Ecto neural progenitor cell (in vitro differentiated cells): Measurements from ENCODE around the gene CLEC17A.
"Not testable (repeated sequence)": the region's sequence is repeated elsewhere in the genome, so short reads cannot be mapped to it uniquely, and the experiment has no call there.

ENCODE experiments used
- DNase-seq: peaks from one replicate; pipeline ENCODE4 v3.0.0-alpha.2; 2018; ENCODE audit warnings: low spot score

CLEC17A gene

GRCh38 chr19:14577885-14578427 lies 4.9 kb upstream of the CLEC17A start:
- DNase-seq, result peak; percentile 48

- no peak for DNase-seq
These were observed 2.2 kb upstream of the CLEC17A start for GRCh38 chr19:14580623-14581237.

GRCh38 chr19:14584372-14584771 lies 1.5 kb downstream of the CLEC17A start:
- DNase-seq, result not testable (repeated sequence)

GRCh38 chr19:14585187-14585586 lies 2.3 kb downstream of the CLEC17A start:
- DNase-seq, result not testable (repeated sequence)

- DNase-seq, result not testable (repeated sequence)
These were observed 6.5 kb downstream of the CLEC17A start for GRCh38 chr19:14589433-14589832.

GRCh38 chr19:14595558-14595957 lies 12.7 kb downstream of the CLEC17A start:
- DNase-seq, result no peak

GRCh38 chr19:14599548-14600147 lies 16.8 kb downstream of the CLEC17A start:
- DNase-seq, result no peak

GRCh38 chr19:14603990-14604387 lies 21.1 kb downstream of the CLEC17A start:
- no peak for DNase-seq

GRCh38 chr19:14606627-14607026 lies 23.7 kb downstream of the CLEC17A start:
- no peak for DNase-seq

GRCh38 chr19:14611051-14611450 lies 28.2 kb downstream of the CLEC17A start:
- DNase-seq, result no peak

- DNase-seq, result not testable (repeated sequence)
These were observed 29.4 kb downstream of the CLEC17A start for GRCh38 chr19:14612242-14612641.

- DNase-seq, result no peak
These were observed 29.8 kb downstream of the CLEC17A start for GRCh38 chr19:14612657-14613056.

- DNase-seq, result not testable (repeated sequence)
These were observed 30.7 kb downstream of the CLEC17A start for GRCh38 chr19:14613399-14614098.

GRCh38 chr19:14614099-14614412 lies 31.2 kb downstream of the CLEC17A start:
- DNase-seq, result no peak

- DNase-seq, result no peak
These were observed 32.7 kb downstream of the CLEC17A start for GRCh38 chr19:14615623-14616022.

- DNase-seq, result no peak
These were observed 33.5 kb downstream of the CLEC17A start for GRCh38 chr19:14616407-14616806.

- no peak for DNase-seq
These were observed 36.5 kb downstream of the CLEC17A start for GRCh38 chr19:14619404-14619803.

- not testable (repeated sequence) for DNase-seq
These were observed 41.6 kb downstream of the CLEC17A start for GRCh38 chr19:14624491-14624890.

GRCh38 chr19:14629557-14629956 lies 46.7 kb downstream of the CLEC17A start:
- DNase-seq, result no peak

- no peak for DNase-seq
These were observed 49.4 kb downstream of the CLEC17A start for GRCh38 chr19:14632286-14632685.

GRCh38 chr19:14639536-14640277 lies 56.8 kb downstream of the CLEC17A start:
- no peak for DNase-seq

- no peak for DNase-seq
These were observed 65.6 kb downstream of the CLEC17A start for GRCh38 chr19:14648506-14648905.

GRCh38 chr19:14649020-14649419 lies 66.1 kb downstream of the CLEC17A start:
- DNase-seq, result no peak
